Sigmoid colon (tissue), 7 donors: ENCODE data around the gene FOXN1. TPM values are rescaled to one million over a fixed set of nuclear protein-coding genes. Genes with fewer than 3 reads are reported as not detected.
A peak's percentile ranks its signal among the peaks of the same experiment; 100 is the strongest.
"Not testable (repeated sequence)": the region's sequence is repeated elsewhere in the genome, so short reads cannot be mapped to it uniquely, and the experiment has no call there.

Source experiments
- DNase-seq: peaks from one replicate; pipeline ENCODE4 v3.0.0-alpha.2; 2019
- H3K27ac ChIP-seq, 4 donors: fragments of 200-600 bp; sonication (generic); one replicate each; pipeline ENCODE4 v1.5.1; 2016 to 2019; ENCODE audit warnings: mild to moderate bottlenecking in 1 of 4
- H3K27me3 ChIP-seq, 3 donors: fragments of 200-600 bp; sonication (generic); one replicate each; pipeline ENCODE4 v1.5.1; 2019; ENCODE audit warnings: mild to moderate bottlenecking in 1 of 3
- H3K36me3 ChIP-seq, 4 donors: fragments of 200-600 bp; sonication (generic); one replicate each; pipeline ENCODE4 v1.5.1; 2016 to 2019
- H3K4me1 ChIP-seq, 4 donors: fragments of 200-600 bp; sonication (generic); one replicate each; pipeline ENCODE4 v1.5.1; 2017 to 2019
- H3K4me3 ChIP-seq, 4 donors: fragments of 200-600 bp; sonication (generic); one replicate each; pipeline ENCODE4 v1.5.1; 2017 to 2019; ENCODE audit warnings: mild to moderate bottlenecking in 2 of 4, moderate library complexity in 1 of 4
- H3K9me3 ChIP-seq, 4 donors: fragments of 200-600 bp in 3 of 4; sonication (generic) in 3 of 4; one replicate each; pipeline versions ENCODE4 v1.5.1 to v1.6.1; 2013 to 2019
- CTCF ChIP-seq, 4 experiments: fragments of 450-650 bp in 3 of 4; fragments of 200-600 bp in 1 of 4; IDR thresholded peaks; one replicate each; pipeline ENCODE4 v1.5.1; 2016 to 2019; ENCODE audit warnings: antibody characterized with exemption in 4 of 4, mild to moderate bottlenecking in 3 of 4, moderate library complexity in 2 of 4
- EP300 ChIP-seq, 4 donors: sonication (generic); formaldehyde crosslinking; IDR thresholded peaks; one replicate each; pipeline ENCODE4 v1.6.1; 2017; ENCODE audit warnings: antibody characterized with exemption in 4 of 4
- POLR2A ChIP-seq, 2 donors: fragments of 450-650 bp; IDR thresholded peaks; one replicate each; pipeline ENCODE4 v1.6.1; 2016; ENCODE audit warnings: antibody characterized with exemption in 2 of 2, mild to moderate bottlenecking in 2 of 2, moderate library complexity in 2 of 2
- POLR2AphosphoS5 ChIP-seq, 4 donors: sonication (generic); formaldehyde crosslinking; IDR thresholded peaks; one replicate each; pipeline ENCODE4 v1.6.1; 2017; ENCODE audit warnings: antibody characterized with exemption in 4 of 4
- WGBS, 2 donors: extraction: QIAGEN DNeasy Blood & Tissue Kit; methylation state at CpG; one replicate each; pipeline ENCODE4 v1.1.7; 2013; 5-methylcytosine and 5-hydroxymethylcytosine counted together
- intact Hi-C: fragments of 100-400 bp; cut with DNase I; formaldehyde crosslinking; loops from one replicate; pipeline ENCODE4 v1.15.1; 2023
- polyA plus RNA-seq, 3 donors: library from polyadenylated mRNA; stranded (reverse); fragments of 200-250 nt; gene quantifications; one replicate each; pipeline ENCODE4 v1.2.3, GENCODE V29; 2013
- total RNA-seq, 4 donors: library from RNA; depleted of rRNA; stranded (reverse); fragments of >200 nt; gene quantifications; one replicate each; pipeline ENCODE4 v1.1.0, GENCODE V29; 2016
- donor health status: healthy with polysubstance abuse.
- donor health status: Bipolar disorder and iron deficiency.
- donor health status: healthy.

Gene FOXN1
- not detected for total RNA-seq
- polyA plus RNA-seq, result under 1 TPM; 0.23 to 0.60 (median 0.38) TPM

- WGBS, 2 donors, result 87 to 90% methylated on average over 28 of the region's 28 CpGs
- H3K4me3 ChIP-seq, result no peak within 1 kb of the TSS
- TF ChIP-seq EP300 (IDR thresholded peaks at IDR 0.05) (no peak), POLR2A (IDR thresholded peaks at IDR 0.05) (no peak), CTCF (IDR thresholded peaks at IDR 0.05) (no peak), POLR2AphosphoS5 (IDR thresholded peaks at IDR 0.05) (no peak)
- intact Hi-C loops, result no loop called here
- H3K4me1 ChIP-seq, result no peaks in the 10 kb centered on the region
- no peaks in the 10 kb centered on the region for H3K36me3 ChIP-seq
- no peak within 1 kb of the TSS for H3K27ac ChIP-seq
- H3K9me3 ChIP-seq, result no peaks in the 10 kb centered on the region
- DNase-seq, result no peak
- peaks cover 8 to 44% (median 29%) of the 10 kb centered on the region in 3 donors for H3K27me3 ChIP-seq
Observed at GRCh38 chr17:28505986-28506665, at the start of gene FOXN1. Gene FOXN1, plus strand, starts transcription at chr17:28506348. Its CDS starts 17,622 bp downstream, at chr17:28523970.

GRCh38 chr17:28457890-28458289 is 48.3 kb upstream of the FOXN1 start:
- no peaks in the 10 kb centered on the region for H3K36me3 ChIP-seq
- intact Hi-C loops, result no loop called here
- H3K27me3 ChIP-seq, result no peaks in the 10 kb centered on the region
- no peak overlapping the region for H3K4me3 ChIP-seq
- no peaks in the 10 kb centered on the region for H3K4me1 ChIP-seq
- H3K9me3 ChIP-seq, result no peaks in the 10 kb centered on the region
- H3K27ac ChIP-seq, result no peak overlapping the region
- TF ChIP-seq CTCF (IDR thresholded peaks at IDR 0.05), result no peak
- TF ChIP-seq POLR2AphosphoS5 (IDR thresholded peaks at IDR 0.05), result no peak
- no peak for TF ChIP-seq POLR2A (IDR thresholded peaks at IDR 0.05)
- no peak for TF ChIP-seq EP300 (IDR thresholded peaks at IDR 0.05)
- WGBS, 2 donors, result 90 to 91% methylated on average over 6 of the region's 6 CpGs
- DNase-seq, result no peak

- H3K4me1 ChIP-seq, H3K4me3 ChIP-seq, H3K36me3 ChIP-seq, H3K27me3 ChIP-seq, DNase-seq, H3K27ac ChIP-seq, intact Hi-C loops, H3K9me3 ChIP-seq: not testable (repeated sequence)
- WGBS, 2 donors, result 95 to 96% methylated on average over 31 of the region's 32 CpGs
Observed at GRCh38 chr17:28458881-28459280, 47.3 kb upstream of the FOXN1 start.

GRCh38 chr17:28460901-28461300 is 45.2 kb upstream of the FOXN1 start:
- 92 to 93% methylated on average over 10 of the region's 10 CpGs for WGBS, 2 donors
- no peak overlapping the region for H3K27ac ChIP-seq
- no peaks in the 10 kb centered on the region for H3K4me1 ChIP-seq
- TF ChIP-seq EP300 (IDR thresholded peaks at IDR 0.05), result no peak
- TF ChIP-seq POLR2A (IDR thresholded peaks at IDR 0.05), result no peak
- TF ChIP-seq POLR2AphosphoS5 (IDR thresholded peaks at IDR 0.05), result no peak
- TF ChIP-seq CTCF (IDR thresholded peaks at IDR 0.05), result no peak
- peaks cover 0 to 4% (median 3%) of the 10 kb centered on the region in 3 donors for H3K27me3 ChIP-seq
- intact Hi-C loops, result no loop called here
- no peaks in the 10 kb centered on the region for H3K9me3 ChIP-seq
- H3K36me3 ChIP-seq, result no peaks in the 10 kb centered on the region
- DNase-seq, result no peak
- H3K4me3 ChIP-seq, result no peak overlapping the region

- 72 to 84% methylated on average over 9 of the region's 9 CpGs for WGBS, 2 donors
- intact Hi-C loops, result no loop called here
Observed at GRCh38 chr17:28466001-28466400, 40.1 kb upstream of the FOXN1 start.

More at GRCh38 chr17:28466001-28466400, 40.1 kb upstream of the FOXN1 start:
- no peak overlapping the region for H3K4me3 ChIP-seq
- DNase-seq, result peak; percentile 30
- H3K27ac ChIP-seq, result no peak overlapping the region
- no peaks in the 10 kb centered on the region for H3K36me3 ChIP-seq
- peaks cover 0 to 7% (median 3%) of the 10 kb centered on the region in 3 donors for H3K27me3 ChIP-seq
- TF ChIP-seq CTCF (IDR thresholded peaks at IDR 0.05) (no peak), POLR2A (IDR thresholded peaks at IDR 0.05) (no peak), POLR2AphosphoS5 (IDR thresholded peaks at IDR 0.05) (no peak), EP300 (IDR thresholded peaks at IDR 0.05) (no peak)
- H3K4me1 ChIP-seq, result no peaks in the 10 kb centered on the region
- H3K9me3 ChIP-seq, result no peaks in the 10 kb centered on the region
